Heart left ventricle (tissue), 13 donors: ENCODE results near the gene SNX11.

Experiments used
- POLR2A ChIP-seq, 2 donors: fragments of 450-650 bp; IDR thresholded peaks; one replicate each; pipeline ENCODE4 v1.6.1; 2017; ENCODE audit warnings: antibody characterized with exemption in 2 of 2, mild to moderate bottlenecking in 2 of 2, moderate library complexity in 2 of 2
- TF ChIP-seq, protein P1 (sequence below), 12 donors: fragments of 200-600 bp; sonication (generic) in 4 of 12; IDR thresholded peaks; one replicate each; pipeline versions ENCODE4 v1.5.0 to v1.8.0; 2018 to 2022; ENCODE audit warnings: antibody characterized with exemption in 12 of 12, mild to moderate bottlenecking in 5 of 12
- donor health status: ischemic (EF 13 %, LVEDD 7.1; RV severe dilation, severe dysfunction).
- donor health status: DM: no; HTN: yes; CAD: no.
- donor health status: DM: no; HTN: no; CAD: no.
- donor health status: ischemic (EF 25% LVEDD 6.9; RV normal size, moderate dysfunction).
- donor health status: ischemic (EF 25% LVEDD 5.7; RV mildly dilated, moderate dysfunction).
- donor health status: ischemic (EF 35%, LVEDD 5.7; RV mildly dilated, moderate dysfunction).
- donor health status: nonischemic (EF 11% LVEDD 7.7; RV severe dilation, severe dysfunction).
- donor health status: DM: yes; HTN: yes; CAD: no.
- donor health status: PGD.
- donor health status: ischemic (EF 29% LVEDD 5.4; RV normal size, mild dysfunction).
- donor health status: nonischemic (EF 23%, LVEDD 6.1; RV moderate dilation, normal function).

DNA sequence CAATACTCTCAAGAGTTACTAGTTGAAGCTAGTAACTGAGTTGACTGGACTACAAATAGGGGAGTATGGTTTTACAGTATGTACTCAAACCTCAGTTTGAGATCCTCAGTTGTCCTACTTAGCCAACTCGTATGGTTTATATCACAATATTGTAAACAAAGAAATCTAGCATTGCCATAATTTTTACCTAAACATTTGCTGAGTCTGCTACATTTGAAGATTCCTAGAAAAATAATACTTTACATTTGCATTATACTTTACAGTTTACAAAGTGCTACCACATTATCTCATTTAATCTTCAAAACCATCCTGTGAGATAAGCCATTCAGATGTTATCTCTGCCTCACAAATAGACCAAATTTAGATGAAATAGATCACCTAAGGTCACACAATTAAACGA, 22.6 kb upstream of the SNX11 start:
- TF ChIP-seq, protein P1, sequence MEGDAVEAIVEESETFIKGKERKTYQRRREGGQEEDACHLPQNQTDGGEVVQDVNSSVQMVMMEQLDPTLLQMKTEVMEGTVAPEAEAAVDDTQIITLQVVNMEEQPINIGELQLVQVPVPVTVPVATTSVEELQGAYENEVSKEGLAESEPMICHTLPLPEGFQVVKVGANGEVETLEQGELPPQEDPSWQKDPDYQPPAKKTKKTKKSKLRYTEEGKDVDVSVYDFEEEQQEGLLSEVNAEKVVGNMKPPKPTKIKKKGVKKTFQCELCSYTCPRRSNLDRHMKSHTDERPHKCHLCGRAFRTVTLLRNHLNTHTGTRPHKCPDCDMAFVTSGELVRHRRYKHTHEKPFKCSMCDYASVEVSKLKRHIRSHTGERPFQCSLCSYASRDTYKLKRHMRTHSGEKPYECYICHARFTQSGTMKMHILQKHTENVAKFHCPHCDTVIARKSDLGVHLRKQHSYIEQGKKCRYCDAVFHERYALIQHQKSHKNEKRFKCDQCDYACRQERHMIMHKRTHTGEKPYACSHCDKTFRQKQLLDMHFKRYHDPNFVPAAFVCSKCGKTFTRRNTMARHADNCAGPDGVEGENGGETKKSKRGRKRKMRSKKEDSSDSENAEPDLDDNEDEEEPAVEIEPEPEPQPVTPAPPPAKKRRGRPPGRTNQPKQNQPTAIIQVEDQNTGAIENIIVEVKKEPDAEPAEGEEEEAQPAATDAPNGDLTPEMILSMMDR (IDR thresholded peaks at IDR 0.05) = no peak
- TF ChIP-seq POLR2A (IDR thresholded peaks at IDR 0.05) = no peak
